AG04450 (cell line): ENCODE data around the gene RARG. TPM values are rescaled to one million over a fixed set of nuclear protein-coding genes. Genes with fewer than 3 reads are reported as not detected.

Experiments
- CTCF ChIA-PET: fragments of 300-600, 350-600 bp; formaldehyde crosslinking; extraction: SDS; loops from one replicate; lab custom pipeline; 2022; ENCODE audit warnings: antibody characterized with exemption, inconsistent platforms; lab: Charles Lee
- POLR2A ChIA-PET: fragments of 350-600 bp; formaldehyde crosslinking; extraction: SDS; loops from one replicate; lab custom pipeline; 2021; ENCODE audit warnings: antibody characterized with exemption, inconsistent platforms; lab: Yijun Ruan, JAX
- DNase-seq: peaks from one replicate; pipeline ENCODE4 v3.0.0-alpha.2; 2011; ENCODE audit warnings: low read depth, low spot score
- H3K27ac ChIP-seq: one replicate; pipeline ENCODE4 v1.5.1; 2012; ENCODE audit warnings: low read depth, low read length, control low read depth
- H3K27me3 ChIP-seq: one replicate; pipeline ENCODE4 v1.6.0; 2012; ENCODE audit warnings: low read length; ENCODE audit not compliant: control insufficient read depth, insufficient read depth
- H3K4me3 ChIP-seq: 2 replicates; pipeline ENCODE4 v1.5.1; 2011; ENCODE audit warnings: mild to moderate bottlenecking, low read depth, low read length, control low read depth
- H3K9me3 ChIP-seq: 2 replicates; pipeline ENCODE4 v1.5.1; 2012; ENCODE audit warnings: low read length; ENCODE audit not compliant: control insufficient read depth, insufficient read depth
- CTCF ChIP-seq: IDR thresholded peaks from 2 replicates; pipeline ENCODE4 v1.5.1; 2011; ENCODE audit warnings: low read depth, low read length, control low read depth, inconsistent platforms
- polyA plus RNA-seq: library from polyadenylated mRNA; depleted of rRNA; stranded (reverse); fragments of >200 nt; gene quantifications from 2 replicates; pipeline ENCODE4 v1.2.3, GENCODE V29; 2011

Gene RARG
- polyA plus RNA-seq, 1 experiment: 20.1 TPM

GRCh38 chr12:53234271-53234914 is 2.4 kb upstream of the RARG start:
- no peak for DNase-seq
- TF ChIP-seq CTCF: no peak
- H3K9me3 ChIP-seq: no peaks in the 10 kb centered on the region
- H3K4me3 ChIP-seq: no peak overlapping the region
- ChIA-PET POLR2A (no interaction called here), CTCF (interaction anchor here (1.3 kb wide), 1 partner anchor 87 kb away, joined by 3 read pairs; the partner anchor contains the start of gene AAAS)
- no peak overlapping the region for H3K27ac ChIP-seq
- H3K27me3 ChIP-seq: peaks cover 9% of the 10 kb centered on the region

GRCh38 chr12:53233671-53234121 is 1.7 kb upstream of the RARG start:
- no peak for TF ChIP-seq CTCF
- Histone ChIP-seq H3K4me3 (no peak overlapping the region), H3K9me3 (no peaks in the 10 kb centered on the region), H3K27me3 (peaks cover 9% of the 10 kb centered on the region), H3K27ac (no peak overlapping the region)
- ChIA-PET CTCF (interaction anchor here (1.0 to 1.1 kb wide), 2 partner anchors 20 to 74 kb away, joined by 3 read pairs; no protein-coding TSS in a partner anchor), POLR2A (interaction anchor here (0.5 kb wide), 1 partner anchor 166 kb away, joined by 4 read pairs; no protein-coding TSS in a partner anchor)
- no peak for DNase-seq

GRCh38 chr12:53232646-53233461 is 845 bp upstream of the RARG start:
- DNase-seq: no peak
- Histone ChIP-seq H3K4me3 (peak overlapping the region; percentile 71), H3K27me3 (peaks cover 9% of the 10 kb centered on the region), H3K9me3 (no peaks in the 10 kb centered on the region), H3K27ac (peak overlapping the region; percentile 31)
- POLR2A ChIA-PET: no interaction called here
- CTCF ChIA-PET: interaction anchor here (0.5 to 1.1 kb wide), 3 partner anchors 11 to 73 kb away, joined by 3 read pairs; no protein-coding TSS in a partner anchor
- no peak for TF ChIP-seq CTCF

- no peak for DNase-seq
- Histone ChIP-seq H3K27ac (peak overlapping the region; percentile 11), H3K4me3 (peak overlapping the region; percentile 71), H3K9me3 (no peaks in the 10 kb centered on the region), H3K27me3 (peaks cover 3% of the 10 kb centered on the region)
- ChIA-PET POLR2A (no interaction called here), CTCF (no interaction called here)
- no peak for TF ChIP-seq CTCF
These were observed 413 bp downstream of the RARG start for GRCh38 chr12:53231671-53231920.
